IPS-18c (cell line): ENCODE results near the gene MFAP1.
"Not testable (repeated sequence)": the region's sequence is repeated elsewhere in the genome, so short reads cannot be mapped to it uniquely, and the experiment has no call there.

Source experiments
- H3K4me3 ChIP-seq: 2 replicates; pipeline ENCODE4 v1.7.0; 2013; ENCODE audit warnings: low read depth, mild to moderate bottlenecking, low read length, moderate library complexity; ENCODE audit not compliant: insufficient read depth
- H3K9me3 ChIP-seq: one replicate; pipeline ENCODE4 v1.6.1; 2013; ENCODE audit warnings: mild to moderate bottlenecking, low read length, moderate library complexity; ENCODE audit not compliant: control insufficient read depth, insufficient read depth

Gene MFAP1, protein sequence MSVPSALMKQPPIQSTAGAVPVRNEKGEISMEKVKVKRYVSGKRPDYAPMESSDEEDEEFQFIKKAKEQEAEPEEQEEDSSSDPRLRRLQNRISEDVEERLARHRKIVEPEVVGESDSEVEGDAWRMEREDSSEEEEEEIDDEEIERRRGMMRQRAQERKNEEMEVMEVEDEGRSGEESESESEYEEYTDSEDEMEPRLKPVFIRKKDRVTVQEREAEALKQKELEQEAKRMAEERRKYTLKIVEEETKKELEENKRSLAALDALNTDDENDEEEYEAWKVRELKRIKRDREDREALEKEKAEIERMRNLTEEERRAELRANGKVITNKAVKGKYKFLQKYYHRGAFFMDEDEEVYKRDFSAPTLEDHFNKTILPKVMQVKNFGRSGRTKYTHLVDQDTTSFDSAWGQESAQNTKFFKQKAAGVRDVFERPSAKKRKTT

GRCh38 chr15:43824302-43825246 is at the start of gene MFAP1:
Gene MFAP1, minus strand, starts transcription at chr15:43824690. Its CDS starts 121 bp downstream, at chr15:43824569.
- H3K4me3 ChIP-seq: peak within 1 kb of the TSS; percentile 92
- peaks cover 4% of the 10 kb centered on the region for H3K9me3 ChIP-seq

GRCh38 chr15:43873651-43874050 is 49.2 kb upstream of the MFAP1 start:
- Histone ChIP-seq H3K4me3 (no peak overlapping the region), H3K9me3 (no peaks in the 10 kb centered on the region)

GRCh38 chr15:43872416-43873020 is 48.0 kb upstream of the MFAP1 start:
- H3K9me3 ChIP-seq: no peaks in the 10 kb centered on the region
- no peak overlapping the region for H3K4me3 ChIP-seq

DNA sequence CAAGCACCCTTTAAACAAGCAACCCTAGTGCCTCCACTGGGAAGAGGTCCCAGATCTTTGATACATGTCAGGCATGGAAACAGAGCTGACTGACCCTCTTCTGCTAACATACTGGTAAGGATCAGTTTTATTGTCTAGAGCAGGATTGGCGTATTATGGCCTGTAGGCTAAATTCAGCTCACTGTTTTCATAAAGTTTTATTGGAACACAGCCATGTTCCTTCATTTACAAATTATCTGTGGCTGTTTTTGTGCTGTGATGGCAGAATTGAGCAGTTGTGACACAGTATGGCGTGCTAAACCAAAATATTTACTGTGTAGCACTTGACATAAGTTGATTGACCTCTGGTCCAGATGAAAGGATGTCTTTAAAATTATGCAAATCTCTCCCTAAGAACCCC is 47.3 kb upstream of the MFAP1 start:
- H3K4me3 ChIP-seq: no peak overlapping the region
- no peaks in the 10 kb centered on the region for H3K9me3 ChIP-seq

- Histone ChIP-seq H3K9me3 (no peaks in the 10 kb centered on the region), H3K4me3 (no peak overlapping the region)
These were observed 43.9 kb upstream of the MFAP1 start for GRCh38 chr15:43868406-43868805.

DNA sequence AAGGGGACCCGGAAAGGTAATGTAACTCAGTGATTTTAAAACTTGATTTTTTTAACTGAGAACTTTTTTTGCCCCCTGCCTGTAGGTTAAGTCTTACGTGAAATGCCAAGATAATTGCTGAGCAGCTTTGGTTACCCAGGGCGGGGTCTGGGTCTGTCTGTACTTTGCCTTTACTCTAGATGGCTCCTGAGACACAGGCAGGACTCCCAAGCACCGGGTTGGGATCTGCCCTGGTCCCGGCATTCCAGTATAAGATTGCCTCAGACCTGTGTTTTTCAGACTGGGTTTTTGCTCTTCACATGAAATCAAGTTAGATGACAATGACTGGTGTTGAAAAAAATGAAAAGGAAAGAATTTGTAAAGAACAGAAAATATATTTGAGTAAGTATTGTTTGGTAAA is 42.6 kb upstream of the MFAP1 start:
- H3K4me3 ChIP-seq: no peak overlapping the region
- H3K9me3 ChIP-seq: no peaks in the 10 kb centered on the region

GRCh38 chr15:43866636-43867035 is 42.1 kb upstream of the MFAP1 start:
- not testable (repeated sequence) for H3K9me3 ChIP-seq, H3K4me3 ChIP-seq

- Histone ChIP-seq H3K9me3 (no peaks in the 10 kb centered on the region), H3K4me3 (no peak overlapping the region)
These were observed 35.1 kb upstream of the MFAP1 start for GRCh38 chr15:43859546-43859945.

DNA sequence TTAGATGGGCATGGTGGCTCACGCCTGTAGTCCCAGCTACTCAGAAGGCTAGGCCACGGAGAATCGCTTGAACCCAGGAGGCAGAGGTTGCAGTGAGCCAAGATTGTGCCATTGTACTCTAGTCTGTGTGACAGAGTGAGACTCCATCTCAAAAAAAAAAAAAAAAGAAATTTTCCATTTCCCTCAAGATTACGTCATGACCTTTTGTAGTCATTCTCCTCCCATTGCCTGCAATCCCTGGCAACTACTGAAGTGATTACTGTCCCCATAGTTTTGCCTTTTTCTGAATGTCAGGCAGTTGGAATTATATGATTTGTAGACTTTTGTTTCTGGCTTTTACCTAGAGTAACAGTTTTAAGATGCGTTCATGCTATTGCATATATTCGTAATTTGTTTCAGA is 30.3 kb upstream of the MFAP1 start:
- H3K9me3 ChIP-seq: no peaks in the 10 kb centered on the region

DNA sequence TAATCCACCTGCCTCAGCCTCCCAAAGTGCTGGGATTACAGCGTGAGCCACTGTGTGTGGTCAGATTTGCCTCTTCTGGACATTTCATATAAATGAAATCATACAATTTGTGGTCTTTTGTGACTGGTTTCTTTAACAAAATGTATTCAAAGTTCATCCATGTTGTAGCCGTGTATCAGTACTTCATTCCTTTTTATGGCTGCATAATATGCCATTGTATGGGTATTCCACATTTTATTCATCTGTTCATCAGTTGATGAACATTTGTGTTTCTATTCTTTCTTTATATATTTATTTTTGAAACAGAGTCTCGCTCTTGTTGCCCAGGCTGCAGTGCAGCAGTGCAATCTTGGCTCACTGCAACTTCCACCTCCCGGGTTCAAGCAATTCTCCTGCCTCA is 28.1 kb upstream of the MFAP1 start:
- H3K4me3 ChIP-seq: no peak overlapping the region
- H3K9me3 ChIP-seq: no peaks in the 10 kb centered on the region

More for the DNA sequence above, 30.3 kb upstream of the MFAP1 start:
- H3K4me3 ChIP-seq: no peak overlapping the region

- H3K9me3 ChIP-seq: no peaks in the 10 kb centered on the region
These were observed 26.8 kb upstream of the MFAP1 start for GRCh38 chr15:43851251-43851650.

DNA sequence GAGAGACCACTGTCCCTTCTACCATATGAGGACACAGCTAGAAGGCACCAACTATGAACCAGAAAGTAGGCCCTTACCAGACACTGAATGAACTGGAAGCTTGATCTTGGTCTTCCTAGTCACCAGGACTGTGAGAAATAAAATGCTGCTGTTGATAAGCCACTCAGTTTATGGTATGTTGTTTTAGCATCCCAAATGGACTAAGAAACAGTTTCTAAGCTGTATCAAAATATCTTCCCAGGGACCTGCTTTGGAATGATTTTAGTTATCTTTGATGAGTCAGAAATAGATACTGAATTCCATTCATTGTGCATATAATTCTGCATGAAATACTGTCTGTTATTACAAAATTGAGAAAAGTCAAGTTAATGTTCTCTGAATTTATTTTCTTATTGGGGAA is 20.9 kb upstream of the MFAP1 start:
- H3K9me3 ChIP-seq: no peaks in the 10 kb centered on the region
- H3K4me3 ChIP-seq: no peak overlapping the region

More at GRCh38 chr15:43851251-43851650, 26.8 kb upstream of the MFAP1 start:
- no peak overlapping the region for H3K4me3 ChIP-seq

- not testable (repeated sequence) for H3K4me3 ChIP-seq, H3K9me3 ChIP-seq
These were observed 8.0 kb upstream of the MFAP1 start for GRCh38 chr15:43832485-43832884.

- not testable (repeated sequence) for H3K9me3 ChIP-seq, H3K4me3 ChIP-seq
These were observed 7.1 kb upstream of the MFAP1 start for GRCh38 chr15:43831519-43832052.

GRCh38 chr15:43830691-43831275 is 6.3 kb upstream of the MFAP1 start:
- not testable (repeated sequence) for H3K9me3 ChIP-seq, H3K4me3 ChIP-seq

DNA sequence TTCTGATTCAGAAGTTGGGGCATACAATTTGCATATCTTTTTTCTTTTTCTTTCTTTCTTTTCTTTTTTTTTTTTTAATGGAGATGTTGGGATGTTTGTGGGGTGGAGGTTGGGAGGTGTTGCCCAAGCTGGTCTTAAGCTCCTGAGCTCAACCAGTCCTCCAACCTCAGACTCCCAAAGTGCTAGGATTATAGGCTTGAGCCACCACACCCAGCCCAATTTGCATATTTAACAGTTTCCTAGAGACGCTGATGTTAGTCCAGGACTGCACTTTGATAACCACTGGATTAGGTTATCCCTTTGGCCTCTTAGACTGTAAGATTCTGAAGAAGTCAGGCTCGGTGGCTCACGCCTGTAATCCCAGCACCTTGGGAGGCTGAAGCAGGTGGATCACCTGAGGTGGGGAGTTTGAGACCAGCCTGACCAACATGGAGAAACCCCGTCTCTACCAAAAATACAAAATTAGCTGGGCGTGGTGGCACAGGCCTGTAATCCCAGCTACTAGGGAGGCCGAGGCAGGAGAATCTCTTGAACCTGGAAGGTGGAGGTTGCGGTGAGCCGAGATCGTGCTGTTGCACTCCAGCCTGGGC is 5.6 kb upstream of the MFAP1 start:
- not testable (repeated sequence) for H3K9me3 ChIP-seq, H3K4me3 ChIP-seq
